Aorta (tissue), 5 donors: ENCODE data around the gene MDH2. TPM values are rescaled to one million over a fixed set of nuclear protein-coding genes. Genes with fewer than 3 reads are reported as not detected.
"Not testable (repeated sequence)": the region's sequence is repeated elsewhere in the genome, so short reads cannot be mapped to it uniquely, and the experiment has no call there.

Source experiments
- ATAC-seq: fragments of 200-7000 bp; cut with Tn5 transposase; one replicate; pipeline ENCODE4 v1.9.1; 2022; ENCODE audit warnings: moderate library complexity; ENCODE audit not compliant: low FRiP score
- DNase-seq, 2 donors: peaks; one replicate each; pipeline ENCODE4 v3.0.0-alpha.2; 2020
- H3K27ac ChIP-seq, 2 donors: one replicate each; pipeline ENCODE4 v1.5.1; 2013; ENCODE audit warnings: low read length in 2 of 2, mild to moderate bottlenecking in 2 of 2, moderate library complexity in 2 of 2, control low read depth in 1 of 2, inconsistent platforms in 1 of 2, low read depth in 1 of 2
- H3K27me3 ChIP-seq, 2 donors: one replicate each; pipeline ENCODE4 v1.6.1; 2013; ENCODE audit warnings: control low read depth in 1 of 2, low read length in 1 of 2, mild to moderate bottlenecking in 1 of 2, moderate library complexity in 1 of 2; ENCODE audit not compliant: insufficient read depth in 2 of 2, control insufficient read depth in 1 of 2
- H3K36me3 ChIP-seq, 2 donors: one replicate each; pipeline ENCODE4 v1.6.1; 2013; ENCODE audit warnings: control low read depth in 1 of 2, low read length in 1 of 2, mild to moderate bottlenecking in 1 of 2; ENCODE audit not compliant: insufficient read depth in 2 of 2, control insufficient read depth in 1 of 2
- H3K4me1 ChIP-seq, 2 donors: one replicate each; pipeline ENCODE4 v1.6.1; 2013; ENCODE audit warnings: low read length in 2 of 2, control low read depth in 1 of 2, mild to moderate bottlenecking in 1 of 2, moderate library complexity in 1 of 2; ENCODE audit not compliant: insufficient read depth in 2 of 2, control insufficient read depth in 1 of 2
- H3K4me3 ChIP-seq, 2 donors: one replicate each; pipeline ENCODE4 v1.5.1; 2013; ENCODE audit warnings: low read length in 2 of 2, control low read depth in 1 of 2, mild to moderate bottlenecking in 1 of 2
- H3K9me3 ChIP-seq: one replicate; pipeline ENCODE4 v1.6.1; 2013; ENCODE audit warnings: mild to moderate bottlenecking, low read length; ENCODE audit not compliant: control insufficient read depth
- WGBS, 2 donors: extraction: QIAGEN DNeasy Blood & Tissue Kit; methylation state at CpG; one replicate each; pipeline ENCODE4 v1.1.7; 2013; 5-methylcytosine and 5-hydroxymethylcytosine counted together
- intact Hi-C, 2 donors: fragments of 100-400 bp; cut with DNase I; formaldehyde crosslinking; loops; one replicate each; pipeline versions ENCODE4 v1.14.2 to v1.15.0; 2022
- polyA plus RNA-seq, 2 donors: library from polyadenylated mRNA; stranded (reverse); fragments of 200-250 nt; gene quantifications; one replicate each; pipeline ENCODE4 v1.2.3, GENCODE V29; 2013
- total RNA-seq, 2 donors: library from RNA; stranded (reverse); fragmentation: NEBNext Ultra II Directional; extraction: Animal tissue kit (Norgen Biotek cat#: 25700); gene quantifications; one replicate each; pipeline ENCODE4 v1.2.1, GENCODE V29; 2021
- donor health status: healthy with polysubstance abuse.
- donor health status: Bipolar disorder and iron deficiency.
- donor health status: DM: no; HTN: no; CAD: no.
- donor health status: DM: no; HTN: no; CAD: no.
- donor health status: DM: yes; HTN: yes; CAD: no.

MDH2 gene
- total and polyA plus RNA-seq, 4 donors: 65.3 to 87.9 (median 67.6) TPM

GRCh38 chr7:76052681-76053080 lies 4.8 kb downstream of the MDH2 start:
- H3K9me3 ChIP-seq: not testable (repeated sequence)
- WGBS, 2 donors: 93 to 94% methylated on average over 8 of the region's 8 CpGs

GRCh38 chr7:76053461-76053860 lies 5.6 kb downstream of the MDH2 start:
- Histone ChIP-seq H3K9me3 (no peaks in the 10 kb centered on the region), H3K4me3 (no peak overlapping the region), H3K36me3 (no peaks in the 10 kb centered on the region), H3K4me1 (peaks cover 0 to 6% of the 10 kb centered on the region in 2 donors), H3K27me3 (no peaks in the 10 kb centered on the region), H3K27ac (no peak overlapping the region)
- ATAC-seq: no peak
- intact Hi-C loops: no loop called here
- 79 to 85% methylated on average over 6 of the region's 6 CpGs for WGBS, 2 donors
- peak in 1 of 2 donors; percentile 14 for DNase-seq

More at GRCh38 chr7:76052681-76053080, 4.8 kb downstream of the MDH2 start:
- H3K4me3 ChIP-seq, intact Hi-C loops, H3K27ac ChIP-seq, ATAC-seq, H3K27me3 ChIP-seq, H3K36me3 ChIP-seq, H3K4me1 ChIP-seq: not testable (repeated sequence)
- DNase-seq: peak in 1 of 2 donors; percentile 17

- 84 to 87% methylated on average over 18 of the region's 18 CpGs for WGBS, 2 donors
- intact Hi-C loops: no loop called here
- Histone ChIP-seq H3K27ac (no peak overlapping the region), H3K4me3 (no peak overlapping the region), H3K9me3 (no peaks in the 10 kb centered on the region), H3K36me3 (peaks cover 0 to 2% of the 10 kb centered on the region in 2 donors), H3K4me1 (peaks cover 0 to under 1% of the 10 kb centered on the region in 2 donors), H3K27me3 (no peaks in the 10 kb centered on the region)
- DNase-seq (peak in 1 of 2 donors; percentile 22), ATAC-seq (no peak)
Observed at GRCh38 chr7:76054123-76055120, 6.5 kb downstream of the MDH2 start.

GRCh38 chr7:76056241-76056640 lies 8.3 kb downstream of the MDH2 start:
- intact Hi-C loops: no loop called here
- H3K4me1 ChIP-seq: no peaks in the 10 kb centered on the region
- no peak for ATAC-seq

GRCh38 chr7:76057103-76057812 lies 9.4 kb downstream of the MDH2 start:
- Histone ChIP-seq H3K27me3 (no peaks in the 10 kb centered on the region), H3K4me1 (no peaks in the 10 kb centered on the region), H3K27ac (no peak overlapping the region), H3K4me3 (no peak overlapping the region), H3K9me3 (no peaks in the 10 kb centered on the region), H3K36me3 (peaks cover 0 to 3% of the 10 kb centered on the region in 2 donors)
- 84 to 85% methylated on average over 18 of the region's 18 CpGs for WGBS, 2 donors
- intact Hi-C loops: no loop called here
- DNase-seq (no peak), ATAC-seq (no peak)

More at GRCh38 chr7:76056241-76056640, 8.3 kb downstream of the MDH2 start:
- no peak overlapping the region for H3K4me3 ChIP-seq
- no peaks in the 10 kb centered on the region for H3K27me3 ChIP-seq
- H3K36me3 ChIP-seq: peaks cover 0 to 3% of the 10 kb centered on the region in 2 donors
- no peak overlapping the region for H3K27ac ChIP-seq
- no peaks in the 10 kb centered on the region for H3K9me3 ChIP-seq
- DNase-seq: no peak
- 80 to 83% methylated on average over 7 of the region's 7 CpGs for WGBS, 2 donors

DNA sequence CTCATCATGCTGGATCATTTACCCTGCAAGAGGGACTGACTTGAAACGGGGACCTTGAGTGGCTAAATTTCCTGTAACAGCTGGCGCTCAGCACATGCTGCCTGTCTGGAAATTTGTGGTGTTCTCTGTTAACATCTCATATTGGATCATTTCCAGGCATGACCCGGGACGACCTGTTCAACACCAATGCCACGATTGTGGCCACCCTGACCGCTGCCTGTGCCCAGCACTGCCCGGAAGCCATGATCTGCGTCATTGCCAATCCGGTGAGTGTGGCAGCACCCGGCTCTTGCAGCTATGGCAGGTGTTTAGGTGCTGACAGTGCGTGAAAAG lies 9.9 kb downstream of the MDH2 start:
- Histone ChIP-seq H3K27me3 (no peaks in the 10 kb centered on the region), H3K4me1 (no peaks in the 10 kb centered on the region), H3K36me3 (peaks cover 0 to 3% of the 10 kb centered on the region in 2 donors), H3K9me3 (no peaks in the 10 kb centered on the region), H3K4me3 (no peak overlapping the region), H3K27ac (no peak overlapping the region)
- ATAC-seq (no peak), DNase-seq (no peak)
- 87% methylated on average over 11 of the region's 11 CpGs for WGBS, 2 donors
- intact Hi-C loops: no loop called here

DNA sequence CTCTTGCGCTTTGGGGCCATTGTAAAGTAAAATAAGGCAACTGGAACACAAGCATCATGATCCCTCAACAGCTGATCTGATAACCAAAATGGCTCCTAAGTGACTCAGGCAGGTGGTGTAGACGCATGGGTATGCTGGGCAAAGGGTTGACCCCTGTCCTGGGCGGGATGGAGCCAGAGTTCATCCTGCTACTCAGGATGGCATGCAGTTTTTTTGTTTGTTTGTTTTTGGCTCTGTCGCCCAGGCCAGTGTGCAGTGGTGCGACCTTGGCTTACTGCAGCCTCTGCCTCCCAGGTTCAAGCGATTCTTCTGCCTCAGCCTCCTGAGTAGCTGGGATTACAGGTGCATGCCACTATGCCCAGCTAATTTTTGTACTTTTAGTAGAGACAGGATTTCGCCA lies 10.8 kb downstream of the MDH2 start:
- H3K27ac ChIP-seq, ATAC-seq, H3K27me3 ChIP-seq, DNase-seq, H3K4me3 ChIP-seq, intact Hi-C loops, H3K9me3 ChIP-seq, H3K36me3 ChIP-seq, H3K4me1 ChIP-seq: not testable (repeated sequence)
- 92 to 94% methylated on average over 7 of the region's 7 CpGs for WGBS, 2 donors

- WGBS, 2 donors: 20 to 22% methylated on average over 6 of the region's 6 CpGs
- H3K27ac ChIP-seq: no peak overlapping the region
- H3K36me3 ChIP-seq: peaks cover 9 to 12% of the 10 kb centered on the region in 2 donors
- no peaks in the 10 kb centered on the region for H3K4me1 ChIP-seq
- intact Hi-C loops: no loop called here
- H3K27me3 ChIP-seq: no peaks in the 10 kb centered on the region
- ATAC-seq (no peak), DNase-seq (peak in 1 of 2 donors; percentile 74)
- no peak overlapping the region for H3K4me3 ChIP-seq
- H3K9me3 ChIP-seq: no peaks in the 10 kb centered on the region
Observed at GRCh38 chr7:76060842-76061241, 12.9 kb downstream of the MDH2 start.
